HG03521 (cell line): Measurements from ENCODE around the gene PTGDS.

Experiments used
- ATAC-seq: cut with Tn5 transposase; IDR thresholded peaks from one replicate; pipeline ENCODE4 v1.9.1; 2021; ENCODE audit warnings: mild to moderate bottlenecking, moderate library complexity; ENCODE audit not compliant: unreplicated experiment

PTGDS gene

DNA sequence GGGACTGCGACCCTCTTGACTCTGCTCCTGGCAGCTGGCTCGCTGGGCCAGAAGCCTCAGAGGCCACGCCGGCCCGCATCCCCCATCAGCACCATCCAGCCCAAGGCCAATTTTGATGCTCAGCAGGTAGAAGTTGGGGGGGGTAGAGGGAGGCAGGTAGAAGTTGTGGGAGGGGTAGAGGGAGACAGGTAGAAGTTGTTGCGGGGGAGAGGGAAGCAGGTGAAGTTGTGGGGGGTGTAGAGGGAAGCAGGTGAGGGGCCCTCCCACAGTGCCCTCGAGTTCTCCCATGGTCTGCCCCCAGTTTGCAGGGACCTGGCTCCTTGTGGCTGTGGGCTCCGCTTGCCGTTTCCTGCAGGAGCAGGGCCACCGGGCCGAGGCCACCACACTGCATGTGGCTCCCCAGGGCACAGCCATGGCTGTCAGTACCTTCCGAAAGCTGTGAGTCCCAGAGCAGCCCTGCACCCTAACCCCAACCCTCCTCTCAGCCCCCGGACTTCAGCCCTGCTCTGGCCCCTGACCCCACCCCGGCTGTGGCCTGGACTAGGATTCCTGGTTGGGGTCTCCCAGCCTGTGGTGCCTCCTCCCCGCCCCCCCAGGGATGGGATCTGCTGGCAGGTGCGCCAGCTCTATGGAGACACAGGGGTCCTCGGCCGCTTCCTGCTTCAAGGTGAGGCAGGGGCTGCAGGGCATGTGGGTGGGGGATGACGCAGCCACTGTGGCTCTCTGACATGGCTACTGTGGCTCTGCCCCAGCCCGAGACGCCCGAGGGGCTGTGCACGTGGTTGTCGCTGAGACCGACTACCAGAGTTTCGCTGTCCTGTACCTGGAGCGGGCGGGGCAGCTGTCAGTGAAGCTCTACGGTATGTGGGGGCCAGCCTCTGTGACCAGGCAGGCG lies 31.7 kb upstream of the PTGDS start:
- no peak for ATAC-seq

DNA sequence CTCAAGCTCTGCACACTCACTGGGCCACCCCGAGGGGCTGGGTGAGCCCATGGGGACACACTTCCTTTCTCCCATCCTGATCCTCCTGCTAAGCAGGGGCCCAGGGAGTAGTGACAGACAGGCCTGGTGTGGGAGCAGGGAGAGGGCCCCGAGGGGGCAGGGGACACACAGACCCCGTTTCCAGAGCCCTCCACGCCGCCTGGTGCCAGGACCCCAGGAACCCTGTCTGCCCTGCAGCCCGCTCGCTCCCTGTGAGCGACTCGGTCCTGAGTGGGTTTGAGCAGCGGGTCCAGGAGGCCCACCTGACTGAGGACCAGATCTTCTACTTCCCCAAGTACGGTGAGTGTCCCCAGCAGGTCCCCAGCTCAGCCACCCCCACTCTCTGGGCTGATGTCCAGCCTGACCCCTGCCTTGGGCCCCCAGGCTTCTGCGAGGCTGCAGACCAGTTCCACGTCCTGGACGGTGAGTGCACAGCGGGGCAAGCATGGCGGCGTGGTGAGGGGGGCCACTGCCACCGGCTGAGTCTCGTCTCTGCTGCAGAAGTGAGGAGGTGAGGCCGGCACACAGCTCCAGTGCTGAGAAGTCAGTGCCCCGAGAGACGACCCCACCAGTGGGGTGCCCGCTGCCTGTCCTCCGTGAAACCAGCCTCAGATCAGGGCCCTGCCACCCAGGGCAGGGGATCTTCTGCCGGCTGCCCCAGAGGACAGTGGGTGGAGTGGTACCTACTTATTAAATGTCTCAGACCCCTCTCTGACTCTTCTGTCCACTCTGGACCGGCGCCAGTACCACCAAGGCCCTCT lies 30.9 kb upstream of the PTGDS start:
- ATAC-seq, result no peak

DNA sequence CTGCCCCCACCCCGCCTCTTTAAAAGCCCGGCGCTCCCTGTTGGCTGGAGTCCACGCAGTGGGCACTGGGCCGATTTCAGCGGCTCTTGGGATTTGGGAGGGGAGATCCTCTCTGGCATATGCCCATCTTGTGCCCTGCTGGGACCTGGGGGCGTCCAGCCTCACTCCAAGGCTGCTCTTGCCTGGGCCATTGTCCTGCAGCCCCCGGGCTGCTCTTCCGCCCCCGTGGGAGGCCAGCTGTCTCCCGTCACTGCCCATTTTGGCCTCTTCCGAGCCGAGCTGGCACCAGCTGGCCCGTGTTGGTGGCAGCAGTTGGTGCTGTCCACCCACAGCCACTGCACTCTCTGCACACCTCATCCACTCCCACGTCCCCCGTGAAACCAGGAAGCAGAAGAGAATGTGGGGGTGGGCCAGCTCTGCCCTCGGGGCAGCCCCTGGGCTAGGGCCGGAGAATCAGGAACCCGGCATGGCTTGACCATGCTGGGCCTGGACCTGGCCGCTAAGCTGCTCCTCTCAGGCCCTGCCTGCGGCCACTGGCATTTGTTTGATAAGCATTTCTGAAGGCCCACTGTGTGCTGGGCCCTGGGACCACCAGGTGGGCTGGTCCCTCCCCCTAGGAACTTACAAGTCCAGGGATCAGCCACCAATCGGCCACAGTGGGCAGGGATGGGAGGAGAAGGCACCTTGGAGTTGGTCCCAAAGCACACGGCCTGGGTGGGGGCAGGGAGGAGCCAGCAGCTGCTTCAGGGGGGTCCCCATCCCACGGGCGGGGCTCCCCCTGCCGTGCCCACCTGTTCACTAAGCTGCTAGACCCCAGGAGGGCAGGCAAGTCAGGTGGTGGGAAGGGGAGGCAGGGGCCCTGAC lies 30.0 kb upstream of the PTGDS start:
- no peak for ATAC-seq

DNA sequence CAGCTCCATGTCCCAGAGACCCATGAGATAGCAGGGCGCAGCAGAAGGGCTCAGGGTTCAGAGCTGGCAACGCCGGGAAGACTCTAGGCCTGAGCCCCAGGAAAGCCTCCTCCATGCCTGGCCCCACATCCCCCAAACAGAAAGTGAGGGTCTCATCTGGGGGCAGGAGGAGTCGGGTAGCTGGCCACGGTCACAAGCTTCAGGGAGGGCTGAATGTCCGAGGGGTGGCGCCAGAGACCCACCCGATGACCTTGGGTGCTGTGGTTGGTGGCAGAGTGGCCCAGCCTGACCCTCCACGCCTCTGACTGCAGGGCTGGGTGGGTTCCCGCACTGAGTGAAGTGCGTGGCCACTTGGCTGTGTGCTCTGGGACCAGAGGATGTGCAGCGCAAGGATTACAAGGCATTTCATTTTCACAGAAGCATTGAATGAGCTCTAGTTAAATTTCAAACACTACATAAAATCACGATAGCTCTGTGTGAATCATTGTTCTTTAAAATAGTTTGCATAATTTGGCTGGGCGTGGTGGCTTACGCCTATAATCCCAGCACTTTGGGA lies 29.3 kb upstream of the PTGDS start:
- ATAC-seq, result no peak

DNA sequence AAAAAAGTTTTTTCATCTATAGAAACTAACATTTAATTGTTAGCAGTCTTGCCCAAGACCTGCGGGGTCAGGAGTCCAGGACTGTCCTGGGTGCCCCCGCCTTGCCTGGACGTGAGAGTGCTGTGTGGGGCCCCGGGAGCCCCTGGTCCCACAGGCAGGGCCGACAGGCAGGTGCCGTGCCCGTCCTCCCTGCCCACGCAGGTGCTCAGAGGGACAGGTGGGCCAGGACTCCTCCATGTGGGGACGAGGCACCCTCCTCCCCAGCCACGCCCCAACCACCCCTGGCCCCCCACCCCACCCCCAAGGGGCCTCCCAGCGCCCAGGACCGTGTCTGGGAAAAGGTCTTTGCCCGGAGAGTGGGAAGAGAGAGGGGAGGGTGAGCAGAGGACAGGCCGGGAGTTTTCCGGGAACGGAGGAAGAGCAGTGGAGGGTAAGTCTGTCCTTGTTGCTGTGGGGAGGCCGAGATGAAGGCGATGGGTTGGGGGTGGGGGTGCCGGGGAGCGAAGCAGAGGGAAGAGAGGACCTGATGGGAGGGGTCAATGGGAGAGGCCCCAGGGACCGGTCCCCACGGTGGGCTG lies 28.0 kb upstream of the PTGDS start:
- no peak for ATAC-seq

DNA sequence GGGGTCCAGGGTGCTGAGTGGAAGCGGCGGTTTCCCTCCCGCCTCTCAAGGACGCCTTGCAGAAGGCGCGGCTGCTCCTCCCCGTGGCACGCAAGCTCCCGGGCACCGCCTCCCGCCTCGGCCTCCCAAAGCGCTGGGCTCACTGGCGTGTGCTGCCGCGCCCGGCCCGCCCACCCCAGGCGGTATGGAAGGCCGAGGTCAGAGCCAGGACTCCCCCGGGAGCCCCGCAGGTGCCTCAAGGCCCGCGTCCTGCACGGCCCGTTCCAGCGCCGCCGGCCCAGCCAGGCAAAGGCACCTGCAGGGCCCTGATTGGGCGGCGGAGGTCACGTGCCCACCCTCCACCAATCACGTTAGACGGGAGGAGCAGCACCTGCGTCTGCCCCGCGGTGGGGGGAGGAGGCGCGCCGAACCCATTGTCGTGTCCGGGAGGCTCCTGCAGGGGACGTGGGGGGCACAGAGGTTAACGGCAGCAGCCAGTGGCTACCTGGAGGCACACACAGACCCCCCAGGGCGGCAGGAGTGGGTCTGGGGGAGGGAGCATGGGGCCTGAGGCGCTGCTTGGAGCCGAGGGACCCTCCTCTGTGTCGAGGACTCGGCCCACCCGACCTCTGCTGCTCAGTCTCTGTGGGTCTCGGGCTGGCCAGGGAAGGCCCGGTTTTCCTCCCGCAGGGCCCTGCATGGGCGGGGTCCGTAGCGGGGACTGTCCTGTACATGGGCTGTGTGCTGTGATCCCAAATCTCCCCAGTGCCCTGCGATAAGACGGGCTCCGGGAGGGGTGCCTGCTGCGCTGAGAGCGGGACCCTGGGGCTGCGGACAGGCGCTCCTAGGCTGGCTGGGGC lies 27.3 kb upstream of the PTGDS start:
- peak; percentile 78 for ATAC-seq

DNA sequence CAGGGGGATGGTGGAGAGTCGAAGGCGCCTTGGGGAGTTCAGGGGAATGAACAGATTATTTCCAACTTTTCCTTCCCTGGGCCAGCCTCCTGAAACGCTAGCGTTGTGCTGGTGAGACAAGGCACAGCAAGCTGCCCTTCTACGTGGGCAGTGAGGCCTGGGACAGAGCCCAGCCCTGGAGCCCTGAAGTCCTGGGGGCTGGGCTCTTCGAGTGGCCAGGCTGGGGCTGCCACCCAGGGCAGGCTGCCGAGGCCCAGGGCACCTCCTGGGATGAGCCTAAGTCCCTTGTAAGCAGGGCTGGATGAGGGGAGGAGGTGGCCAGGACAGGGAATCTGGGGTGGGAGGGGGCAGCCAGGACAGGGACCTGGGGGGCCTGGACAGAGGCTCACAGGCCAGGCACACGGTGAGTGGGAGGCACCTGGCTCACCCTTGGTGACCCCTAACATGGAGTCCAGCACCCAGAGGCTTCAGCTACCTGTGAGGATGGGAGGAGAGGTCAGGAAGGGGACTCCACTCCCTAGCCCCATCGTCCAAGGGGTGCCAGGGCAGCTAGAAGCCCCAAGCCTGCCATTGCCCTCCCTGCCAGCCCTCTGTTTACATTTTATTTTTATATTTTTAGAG lies 26.5 kb upstream of the PTGDS start:
- no peak for ATAC-seq

DNA sequence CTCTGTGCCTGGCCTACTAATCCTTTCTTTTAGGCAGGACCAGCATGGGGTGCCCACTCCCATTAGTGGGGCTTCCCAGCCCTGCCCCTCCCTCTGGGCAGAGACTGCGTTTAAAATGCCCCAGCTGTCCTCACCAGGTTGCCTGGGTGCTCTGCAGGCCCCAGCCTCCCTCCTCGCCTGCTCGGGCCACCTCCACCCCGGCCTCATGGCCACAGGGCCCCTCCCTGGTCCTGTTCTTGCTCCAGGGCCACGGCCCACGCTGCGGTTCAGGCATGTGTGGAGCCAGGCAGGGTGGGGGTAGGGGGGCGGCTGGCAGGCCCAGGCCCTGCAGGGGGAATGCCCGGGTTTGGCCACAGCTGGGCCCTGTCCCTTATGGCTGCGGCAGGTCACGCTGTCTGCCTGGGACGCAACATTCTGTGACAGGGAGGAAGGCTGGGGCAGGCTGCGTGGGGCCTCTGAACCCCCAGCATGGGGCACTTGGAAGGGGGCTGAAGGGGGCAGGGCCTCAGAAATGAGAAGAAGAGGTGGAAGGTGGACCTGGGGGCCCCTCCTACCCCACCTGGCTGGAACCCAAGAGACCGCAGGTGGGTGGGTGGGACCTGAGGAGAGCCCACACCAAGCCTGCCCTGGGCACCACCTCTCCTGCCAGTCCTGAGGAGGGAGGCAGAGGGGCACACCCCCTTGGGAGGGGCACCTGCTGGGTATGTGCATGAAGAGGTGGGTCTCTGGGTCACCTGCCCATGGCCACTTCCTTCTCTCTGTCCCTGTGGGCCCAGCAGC lies 25.6 kb upstream of the PTGDS start, which contains the start of gene LCN12:
Gene LCN12, plus strand, starts transcription at position 733 of the 780 bp plus-strand sequence. CDS start 55 bp downstream, outside the sequence.
- ATAC-seq, result no peak

DNA sequence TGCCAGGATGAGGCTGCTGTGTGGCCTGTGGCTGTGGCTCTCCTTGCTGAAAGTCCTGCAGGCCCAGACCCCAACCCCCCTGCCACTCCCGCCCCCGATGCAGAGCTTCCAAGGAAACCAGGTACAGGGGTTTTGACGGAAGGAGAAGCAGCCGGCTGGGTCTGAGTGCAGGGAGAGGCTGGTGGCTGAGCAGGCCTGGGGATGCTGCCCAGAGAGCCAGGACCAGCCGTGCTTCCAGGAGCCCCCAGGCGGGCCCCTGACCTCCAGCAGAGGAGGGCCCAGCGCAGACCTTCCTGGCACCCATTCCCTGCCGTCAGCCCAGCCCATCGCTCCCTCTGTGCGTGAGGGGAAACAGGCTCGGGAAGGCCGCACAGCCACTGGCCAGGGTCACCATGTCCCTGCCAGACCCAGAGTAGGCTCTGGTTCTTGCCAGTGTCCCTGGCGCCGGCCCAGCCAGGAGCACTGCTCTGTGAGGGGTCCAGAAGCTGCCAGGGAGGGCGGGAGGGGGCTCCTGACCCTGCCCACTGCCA lies 24.9 kb upstream of the PTGDS start:
- no peak for ATAC-seq

DNA sequence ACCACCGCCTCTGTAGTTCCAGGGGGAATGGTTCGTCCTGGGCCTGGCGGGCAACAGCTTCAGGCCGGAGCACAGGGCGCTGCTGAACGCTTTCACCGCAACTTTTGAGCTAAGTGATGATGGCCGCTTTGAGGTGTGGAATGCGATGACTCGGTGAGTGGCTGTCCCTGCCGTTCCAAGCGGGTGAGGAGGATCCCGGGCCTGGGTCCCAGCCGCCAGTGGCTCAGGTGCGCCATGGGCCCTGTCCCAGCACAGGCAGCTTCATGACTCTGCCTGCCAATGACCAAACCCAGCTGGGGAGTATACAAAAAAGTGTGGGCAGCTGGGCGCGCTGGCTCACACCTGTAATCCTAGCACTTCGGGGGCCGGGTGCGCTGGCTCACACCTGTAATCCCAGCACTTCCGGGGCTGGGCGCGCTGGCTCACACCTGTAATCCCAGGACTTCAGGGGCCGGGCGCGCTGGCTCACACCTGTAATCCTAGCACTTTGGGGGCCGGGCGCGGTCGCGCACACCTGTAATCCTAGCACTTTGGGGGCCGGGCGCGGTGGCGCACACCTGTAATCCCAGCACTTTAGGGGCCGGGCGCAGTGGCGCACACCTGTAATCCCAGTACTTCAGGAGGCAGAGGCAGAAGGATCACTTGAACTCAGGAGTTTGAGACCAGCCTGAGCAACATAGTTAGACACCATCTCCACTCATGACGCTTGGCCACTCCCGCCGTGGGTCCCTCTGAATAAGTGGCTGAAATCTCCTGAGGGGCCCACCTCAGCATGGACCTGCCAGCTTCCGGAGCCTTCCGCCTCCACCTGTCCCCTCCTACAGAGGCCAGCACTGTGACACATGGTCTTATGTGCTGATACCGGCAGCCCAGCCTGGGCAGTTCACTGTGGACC lies 24.2 kb upstream of the PTGDS start:
- ATAC-seq, result no peak

DNA sequence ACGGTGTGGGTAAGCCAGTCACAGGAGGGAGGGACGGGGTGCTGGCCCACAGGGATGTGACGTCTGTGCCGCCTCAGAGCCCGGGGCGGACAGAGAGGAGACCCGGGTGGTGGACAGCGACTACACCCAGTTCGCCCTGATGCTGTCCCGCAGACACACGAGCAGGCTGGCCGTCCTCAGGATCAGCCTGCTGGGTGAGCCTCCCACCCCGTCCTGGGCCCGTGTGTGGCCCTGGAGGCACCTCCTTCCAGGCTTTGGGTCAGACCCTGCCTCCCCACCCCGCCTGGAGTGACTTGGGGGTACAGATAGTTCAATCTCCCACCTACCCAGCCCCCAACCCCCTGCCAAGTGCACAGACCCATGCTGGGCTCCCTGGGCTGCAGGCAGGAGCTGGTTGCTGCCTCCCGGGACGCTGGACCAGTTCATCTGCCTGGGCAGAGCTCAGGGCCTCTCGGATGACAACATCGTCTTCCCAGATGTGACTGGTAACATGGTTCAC lies 23.5 kb upstream of the PTGDS start:
- ATAC-seq, result no peak

DNA sequence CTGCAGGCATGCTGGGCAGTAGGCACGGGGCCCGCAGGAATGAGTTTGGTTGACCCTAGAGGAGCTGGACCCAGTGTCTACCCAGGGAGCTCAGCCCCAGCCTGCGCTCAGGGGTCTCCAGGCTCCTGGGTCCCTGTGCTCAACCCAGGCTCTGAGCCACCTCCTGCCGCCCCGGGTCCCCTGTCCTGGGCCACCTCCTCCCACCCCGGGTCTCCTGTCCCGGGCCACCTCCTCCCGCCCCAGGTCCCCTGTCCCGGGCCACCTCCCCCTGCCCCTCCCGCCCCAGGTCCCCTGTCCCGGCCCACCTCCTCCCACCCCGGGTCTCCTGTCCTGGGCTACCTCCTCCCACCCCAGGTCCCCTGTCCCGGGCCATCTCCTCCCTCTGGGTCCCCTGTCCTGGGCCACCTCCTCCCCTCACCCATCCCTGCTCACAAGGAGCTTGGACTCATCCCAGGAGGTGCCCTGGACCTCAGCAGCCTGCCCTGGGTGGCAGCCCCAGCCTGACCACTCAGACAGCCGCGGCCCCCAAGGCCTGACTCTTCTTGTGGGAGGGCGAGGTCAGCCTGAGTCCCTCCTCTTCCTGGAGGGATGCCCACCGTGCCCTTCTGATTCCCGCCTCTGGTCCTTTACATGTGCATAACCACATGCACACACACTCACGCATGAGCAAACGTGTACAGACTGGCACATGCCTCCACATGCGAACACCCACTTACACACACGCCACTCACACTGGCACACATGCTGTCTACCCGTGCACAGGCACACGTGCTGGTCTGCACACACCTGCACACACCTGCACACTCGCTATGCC lies 22.8 kb upstream of the PTGDS start:
- no peak for ATAC-seq

DNA sequence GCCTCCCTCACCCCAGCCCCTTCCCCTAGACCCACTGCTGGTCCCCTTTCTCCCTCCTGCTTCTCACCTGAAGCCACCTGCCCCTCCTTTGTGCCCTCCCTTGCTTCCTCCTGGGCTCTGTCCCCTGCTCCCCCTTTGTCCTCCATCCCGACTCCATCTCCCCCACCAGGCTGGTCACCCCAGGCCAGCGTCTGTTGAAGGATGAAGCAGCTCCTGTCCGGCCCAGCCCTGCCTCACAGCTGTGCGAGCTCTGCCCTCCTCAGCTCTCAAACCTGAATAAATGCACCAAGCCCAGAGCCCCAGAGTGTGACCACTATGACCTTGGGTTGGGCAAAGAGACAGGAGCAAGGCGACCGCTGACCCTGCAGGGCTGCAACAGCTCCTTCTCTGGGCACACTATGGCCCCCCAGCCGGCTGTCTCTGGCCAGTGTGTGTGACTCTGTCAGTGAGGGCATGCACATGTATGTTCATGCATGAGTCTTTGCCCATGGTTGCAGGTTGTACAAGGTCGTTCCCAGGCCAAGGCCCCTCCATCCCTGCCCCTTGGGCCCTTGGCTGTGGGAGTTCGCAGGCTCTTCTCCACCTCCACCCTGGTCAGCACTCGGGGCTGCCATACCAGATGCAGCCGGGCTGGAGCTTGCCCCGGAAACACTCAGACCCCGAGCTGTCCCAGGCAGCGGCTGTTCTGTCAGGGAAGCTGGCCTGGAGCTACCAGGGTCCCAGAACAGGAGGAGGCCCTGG lies 21.9 kb upstream of the PTGDS start:
- no peak for ATAC-seq

DNA sequence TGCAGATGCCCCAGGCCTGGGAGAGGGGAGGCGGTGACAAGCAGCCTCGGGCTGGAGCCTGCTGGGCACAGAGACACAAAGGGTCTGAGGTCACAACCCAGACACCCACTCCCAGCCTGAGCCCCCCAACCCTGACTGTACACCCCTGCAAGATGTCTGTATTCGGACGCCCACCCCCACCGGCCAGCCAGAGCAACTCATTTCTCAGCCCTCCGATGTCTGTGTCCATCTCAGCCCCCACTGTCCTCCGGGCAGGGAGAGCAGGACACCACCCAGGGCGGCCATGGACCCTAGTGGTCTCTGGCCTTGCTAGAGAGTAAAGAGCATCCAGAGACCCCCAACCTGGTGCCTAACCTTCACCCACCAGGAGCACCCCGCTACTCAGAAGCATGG lies 21.4 kb upstream of the PTGDS start:
- ATAC-seq, result no peak

DNA sequence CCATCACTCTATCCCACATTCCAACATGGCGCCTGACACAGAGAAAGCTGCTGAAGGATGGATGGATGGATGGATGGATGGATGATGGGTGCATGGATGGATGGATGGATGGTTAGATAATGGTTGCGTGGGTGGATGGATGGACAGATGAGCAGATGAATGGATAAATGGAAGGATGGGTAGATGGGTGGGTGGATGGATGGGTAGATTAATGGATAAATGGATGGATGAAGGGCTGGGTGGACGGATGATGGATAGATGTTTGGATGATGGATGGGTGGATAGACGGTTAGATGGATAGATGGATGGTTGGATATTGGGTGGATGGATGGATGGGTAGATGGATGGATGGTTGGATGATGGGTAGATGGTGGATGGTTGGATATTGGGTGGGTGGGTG lies 20.7 kb upstream of the PTGDS start:
- ATAC-seq, result no peak
